Stimulated activated CD4-positive, alpha-beta T cell treated with anti-CD3 and anti-CD28 coated beads, TNF-alpha, amount 100 ng/mL, for 24 hours (primary cell): ENCODE data around the gene NFU1.

ENCODE experiments used
- DNase-seq, 3 experiments: peaks; one replicate each; pipeline ENCODE4 v3.0.0-alpha.2; 2020; ENCODE audit warnings: low read depth in 3 of 3

Gene NFU1

GRCh38 chr2:69436938-69437750 is at the start of gene NFU1:
TSS of gene NFU1 (minus strand) at chr2:69437435. CDS start at chr2:69437422, 13 bp downstream.
- DNase-seq: peak; percentile 77 to 90 (median 77)

- DNase-seq: no peak
Measured at GRCh38 chr2:69483696-69484095, 46.5 kb upstream of the NFU1 start.

- no peak for DNase-seq
Measured at GRCh38 chr2:69483024-69483423, 45.8 kb upstream of the NFU1 start.

- DNase-seq: no peak
Measured at GRCh38 chr2:69482471-69482870, 45.2 kb upstream of the NFU1 start.

GRCh38 chr2:69481421-69481820 is 44.2 kb upstream of the NFU1 start:
- DNase-seq: no peak

- no peak for DNase-seq
Measured at GRCh38 chr2:69477627-69478026, 40.4 kb upstream of the NFU1 start.

- DNase-seq: no peak
Measured at GRCh38 chr2:69474688-69475087, 37.5 kb upstream of the NFU1 start.

- DNase-seq: no peak
Measured at GRCh38 chr2:69471793-69472192, 34.6 kb upstream of the NFU1 start.

- no peak for DNase-seq
Measured at GRCh38 chr2:69470911-69471310, 33.7 kb upstream of the NFU1 start.

- DNase-seq: no peak
Measured at GRCh38 chr2:69469784-69470183, 32.5 kb upstream of the NFU1 start.

- no peak for DNase-seq
Measured at GRCh38 chr2:69469375-69469774, 32.1 kb upstream of the NFU1 start.

GRCh38 chr2:69466728-69467127 is 29.5 kb upstream of the NFU1 start:
- no peak for DNase-seq

- DNase-seq: no peak
Measured at GRCh38 chr2:69465513-69466456, 28.6 kb upstream of the NFU1 start.

GRCh38 chr2:69464575-69464974 is 27.3 kb upstream of the NFU1 start:
- DNase-seq: no peak

GRCh38 chr2:69462780-69463179 is 25.5 kb upstream of the NFU1 start:
- no peak for DNase-seq

GRCh38 chr2:69461404-69461803 is 24.2 kb upstream of the NFU1 start:
- DNase-seq: no peak

GRCh38 chr2:69459936-69460335 is 22.7 kb upstream of the NFU1 start:
- DNase-seq: no peak

GRCh38 chr2:69456950-69457445 is 19.8 kb upstream of the NFU1 start:
- no peak for DNase-seq

GRCh38 chr2:69456154-69456553 is 18.9 kb upstream of the NFU1 start:
- no peak for DNase-seq

- no peak for DNase-seq
Measured at GRCh38 chr2:69454976-69455375, 17.7 kb upstream of the NFU1 start.

- DNase-seq: peak in 1 of 3 experiments; percentile 14
Measured at GRCh38 chr2:69453475-69454129, 16.4 kb upstream of the NFU1 start.

- no peak for DNase-seq
Measured at GRCh38 chr2:69452687-69453086, 15.5 kb upstream of the NFU1 start.
